Measurements from ENCODE around the gene DXO. TPM values are rescaled to one million over a fixed set of nuclear protein-coding genes. Genes with fewer than 3 reads are reported as not detected.

DXO gene
- total and polyA plus RNA-seq, 2 of the 13 experiments (the other 11 are each of a cell fraction or from before 2014, with no cell fraction given) = 18.6 to 26.2 TPM

- TF ChIP-seq SP5 (CRISPR knock-in tag; IDR thresholded peaks at IDR 0.05; ENCODE audit: borderline replicate concordance, low read depth) (peak; percentile 95), REXO4 (CRISPR knock-in tag; IDR thresholded peaks at IDR 0.05; ENCODE audit: borderline replicate concordance) (no peak), SP1 (IDR thresholded peaks at IDR 0.05) (no peak), SP1 (CRISPR knock-in tag; IDR thresholded peaks at IDR 0.05) (peak; percentile 60), NFE2 (CRISPR knock-in tag; IDR thresholded peaks at IDR 0.05) (no peak), MAX (IDR thresholded peaks at IDR 0.05) (peak; percentile 65), MTA3 (CRISPR knock-in tag; IDR thresholded peaks at IDR 0.05) (no peak), ZNF580 (CRISPR knock-in tag; IDR thresholded peaks at IDR 0.05; ENCODE audit: borderline replicate concordance, low read depth) (peak; percentile 56; the same call in 1 of the 2 replicates), AKNA (CRISPR knock-in tag; IDR thresholded peaks at IDR 0.05; ENCODE audit: borderline replicate concordance) (no peak; the same call in 1 of the 2 replicates), ZNF766 (CRISPR knock-in tag; IDR thresholded peaks at IDR 0.05; ENCODE audit: borderline replicate concordance) (0 out of 2 replicates have a peak, but pooled peaks have one; percentile 69), SAFB2 (CRISPR knock-in tag; IDR thresholded peaks at IDR 0.05; ENCODE audit: borderline replicate concordance, low read depth) (peak; percentile 96), ZSCAN25 (CRISPR knock-in tag; IDR thresholded peaks at IDR 0.05) (no peak), E2F1 (CRISPR knock-in tag; IDR thresholded peaks at IDR 0.05) (no peak), ISX (CRISPR knock-in tag; conservative IDR thresholded peaks at IDR 0.05) (no peak), CBFB (CRISPR knock-in tag; IDR thresholded peaks at IDR 0.05) (peak; percentile 42), ATF2 (CRISPR knock-in tag; IDR thresholded peaks at IDR 0.05) (peak; percentile 80; the same call in 1 of the 2 replicates), IRF2 (CRISPR knock-in tag; IDR thresholded peaks at IDR 0.05) (peak; percentile 80), ZNF234 (CRISPR knock-in tag; conservative IDR thresholded peaks at IDR 0.05) (no peak), CREB1 (IDR thresholded peaks at IDR 0.05) (peak; percentile 37; the same call in 1 of the 2 replicates), CREB1 (CRISPR knock-in tag; IDR thresholded peaks at IDR 0.05) (peak; percentile 89), ZNF775 (CRISPR knock-in tag; IDR thresholded peaks at IDR 0.05; ENCODE audit: borderline replicate concordance) (peak; percentile 66; the same call in 1 of the 2 replicates), ZNF205 (CRISPR knock-in tag; IDR thresholded peaks at IDR 0.05) (peak; percentile 82; the same call in 1 of the 2 replicates)
These were observed 26.2 kb downstream of the DXO start, which contains the start of gene CFB (continued) for GRCh38 chr6:31945507-31946369.

Data from HepG2 (cell line).